Left lung (tissue), 10 donors: Measurements from ENCODE around the gene STEEP1. TPM values are rescaled to one million over a fixed set of nuclear protein-coding genes. Genes with fewer than 3 reads are reported as not detected.
"Not testable (repeated sequence)": the region's sequence is repeated elsewhere in the genome, so short reads cannot be mapped to it uniquely, and the experiment has no call there.

Experiments used
- ATAC-seq: fragments of 200-7000 bp; cut with Tn5 transposase; one replicate; pipeline ENCODE4 v1.9.1; 2020; ENCODE audit warnings: moderate library complexity
- DNase-seq, 4 donors: peaks; one replicate each; pipeline ENCODE4 v3.0.0-alpha.2; 2013 to 2020
- H3K27ac ChIP-seq, 2 donors: fragments of 200-600 bp; sonication (generic) in 1 of 2; one replicate each; pipeline versions ENCODE4 v1.5.0 to v1.8.0; 2020 to 2021
- H3K27me3 ChIP-seq, 2 donors: fragments of 200-600 bp; sonication (generic) in 1 of 2; one replicate each; pipeline versions ENCODE4 v1.5.0 to v1.8.0; 2020 to 2021
- H3K36me3 ChIP-seq, 2 donors: fragments of 200-600 bp; sonication (generic) in 1 of 2; one replicate each; pipeline versions ENCODE4 v1.5.0 to v1.8.0; 2020 to 2021
- H3K4me1 ChIP-seq, 2 donors: fragments of 200-600 bp; one replicate each; pipeline ENCODE4 v1.8.0; 2021
- H3K4me3 ChIP-seq, 2 donors: fragments of 200-600 bp; sonication (generic) in 1 of 2; one replicate each; pipeline versions ENCODE4 v1.5.0 to v1.8.0; 2020 to 2021; ENCODE audit warnings: mild to moderate bottlenecking in 1 of 2
- H3K9me3 ChIP-seq, 2 donors: fragments of 200-600 bp; sonication (generic) in 1 of 2; one replicate each; pipeline versions ENCODE4 v1.5.0 to v1.8.0; 2020 to 2021
- CTCF ChIP-seq, 2 donors: fragments of 200-600 bp; sonication (generic) in 1 of 2; IDR thresholded peaks; one replicate each; pipeline versions ENCODE4 v1.5.0 to v1.8.0; 2021; ENCODE audit warnings: antibody characterized with exemption in 2 of 2
- intact Hi-C, 2 donors: fragments of 100-400 bp; cut with DNase I; formaldehyde crosslinking; loops; one replicate each; pipeline versions ENCODE4 v1.11.2 to v1.14.2; 2022
- polyA plus RNA-seq, 6 donors: library from polyadenylated mRNA; unstranded; fragments of 120-200 nt; gene quantifications; one replicate each; pipeline ENCODE4 v1.2.1, GENCODE V29; 2013; ENCODE audit not compliant: insufficient read length in 6 of 6
- total RNA-seq, 2 donors: library from RNA; stranded (reverse); fragmentation: NEBNext Ultra II Directional; extraction: Animal tissue kit (Norgen Biotek cat#: 25700); gene quantifications; one replicate each; pipeline ENCODE4 v1.2.1, GENCODE V29; 2021
- donor health status: DM: no; HTN: yes; CAD: no.
- donor health status: DM: no; HTN: no; CAD: no.

The STEEP1 gene
- total and polyA plus RNA-seq, 8 donors, result 19.5 to 35.6 (median 30.9) TPM

- H3K9me3 ChIP-seq, result no peaks in the 10 kb centered on the region
- DNase-seq, result no peak
- peak overlapping the region in 1 of 2 donors; percentile 45 for H3K27ac ChIP-seq
- no peak for TF ChIP-seq CTCF (IDR thresholded peaks at IDR 0.05)
- ATAC-seq, result peak; percentile 68
- no peaks in the 10 kb centered on the region for H3K4me1 ChIP-seq
- no peak overlapping the region for H3K4me3 ChIP-seq
- H3K36me3 ChIP-seq, result no peaks in the 10 kb centered on the region
- intact Hi-C loops, result no loop called here
- no peaks in the 10 kb centered on the region for H3K27me3 ChIP-seq
Measured at GRCh38 chrX:119495734-119496726, 69.2 kb downstream of the STEEP1 start.

GRCh38 chrX:119493851-119494495 lies 71.2 kb downstream of the STEEP1 start:
- H3K9me3 ChIP-seq, DNase-seq, H3K27ac ChIP-seq, H3K27me3 ChIP-seq, H3K36me3 ChIP-seq, H3K4me3 ChIP-seq, intact Hi-C loops, H3K4me1 ChIP-seq: not testable (repeated sequence)
- ATAC-seq, result peak; percentile 39

GRCh38 chrX:119492463-119492862 lies 72.7 kb downstream of the STEEP1 start:
- H3K4me1 ChIP-seq, result no peaks in the 10 kb centered on the region
- no peak overlapping the region for H3K27ac ChIP-seq
- no peaks in the 10 kb centered on the region for H3K36me3 ChIP-seq
- no peak for TF ChIP-seq CTCF (IDR thresholded peaks at IDR 0.05)
- DNase-seq (no peak), ATAC-seq (no peak)
- no peaks in the 10 kb centered on the region for H3K9me3 ChIP-seq
- H3K4me3 ChIP-seq, result no peak overlapping the region
- no peaks in the 10 kb centered on the region for H3K27me3 ChIP-seq
- intact Hi-C loops, result no loop called here

GRCh38 chrX:119489212-119490074 lies 75.8 kb downstream of the STEEP1 start:
- ATAC-seq, result no peak
- TF ChIP-seq CTCF (IDR thresholded peaks at IDR 0.05), result no peak
- intact Hi-C loops, result no loop called here
- Histone ChIP-seq H3K27ac (no peak overlapping the region), H3K4me3 (no peak overlapping the region), H3K36me3 (no peaks in the 10 kb centered on the region), H3K9me3 (no peaks in the 10 kb centered on the region), H3K27me3 (no peaks in the 10 kb centered on the region), H3K4me1 (no peaks in the 10 kb centered on the region)
- DNase-seq, result no peak

- Histone ChIP-seq H3K4me1 (no peaks in the 10 kb centered on the region), H3K27me3 (no peaks in the 10 kb centered on the region), H3K9me3 (no peaks in the 10 kb centered on the region), H3K4me3 (no peak overlapping the region), H3K36me3 (no peaks in the 10 kb centered on the region), H3K27ac (no peak overlapping the region)
- intact Hi-C loops, result no loop called here
- no peak for DNase-seq
- peak; percentile 83 for ATAC-seq
- TF ChIP-seq CTCF (IDR thresholded peaks at IDR 0.05), result peak; percentile 47 to 52
Measured at GRCh38 chrX:119488749-119489148, 76.5 kb downstream of the STEEP1 start.

Other genes with a start within 250 kb of the STEEP1 start
- 10 to 100 TPM; 16.6 to 18.7 TPM for gene SLC25A43, start 166.1 kb downstream of the STEEP1 start, total RNA-seq
- 1 to 10 TPM; 5.2 to 10.0 (median 8.2) TPM for gene SLC25A43, start 166.1 kb downstream of the STEEP1 start, polyA plus RNA-seq
- 100 to 1,000 TPM; 348 to 392 TPM for gene SLC25A5, start 97.0 kb downstream of the STEEP1 start, total RNA-seq
- gene SLC25A5, start 97.0 kb downstream of the STEEP1 start, polyA plus RNA-seq, result 100 to 1,000 TPM; 186 to 213 (median 199) TPM
- 10 to 100 TPM; 60.4 to 73.2 TPM for gene UBE2A, start 9.2 kb upstream of the STEEP1 start, total RNA-seq
- gene UBE2A, start 9.2 kb upstream of the STEEP1 start, polyA plus RNA-seq, result 100 to 1,000 TPM in 1 of 6 donors, 10 to 100 TPM in 5; 89.5 to 100 (median 92.7) TPM
- gene NKRF, start 41.0 kb upstream of the STEEP1 start, total RNA-seq, result 1 to 10 TPM; 7.0 to 8.8 TPM
- 10 to 100 TPM; 11.9 to 15.1 (median 12.9) TPM for gene NKRF, start 41.0 kb upstream of the STEEP1 start, polyA plus RNA-seq
- 10 to 100 TPM; 19.1 to 20.3 TPM for gene SEPTIN6, start 127.8 kb upstream of the STEEP1 start, total RNA-seq
- 10 to 100 TPM; 28.8 to 43.1 (median 36.1) TPM for gene SEPTIN6, start 127.8 kb upstream of the STEEP1 start, polyA plus RNA-seq
- 1 to 10 TPM; 2.4 to 4.2 TPM for gene SOWAHD, start 193.2 kb upstream of the STEEP1 start, total RNA-seq
- under 1 TPM; 0.34 to 0.96 (median 0.60) TPM for gene SOWAHD, start 193.2 kb upstream of the STEEP1 start, polyA plus RNA-seq
- gene RPL39, start 226.2 kb upstream of the STEEP1 start, total RNA-seq, result 1,000 to 10,000 TPM; 1,442 to 1,453 TPM
- 1,000 to 10,000 TPM; 2,372 to 3,113 (median 2,723) TPM for gene RPL39, start 226.2 kb upstream of the STEEP1 start, polyA plus RNA-seq